Activated naive CD4-positive, alpha-beta T cell treated with Interleukin-2 at 50 U/mL for 16 hours (primary cell): Measurements from ENCODE around the gene PTPRT.

Experiments used
- DNase-seq: peaks from one replicate; pipeline ENCODE4 v3.0.0-alpha.2; 2020

PTPRT gene

DNA sequence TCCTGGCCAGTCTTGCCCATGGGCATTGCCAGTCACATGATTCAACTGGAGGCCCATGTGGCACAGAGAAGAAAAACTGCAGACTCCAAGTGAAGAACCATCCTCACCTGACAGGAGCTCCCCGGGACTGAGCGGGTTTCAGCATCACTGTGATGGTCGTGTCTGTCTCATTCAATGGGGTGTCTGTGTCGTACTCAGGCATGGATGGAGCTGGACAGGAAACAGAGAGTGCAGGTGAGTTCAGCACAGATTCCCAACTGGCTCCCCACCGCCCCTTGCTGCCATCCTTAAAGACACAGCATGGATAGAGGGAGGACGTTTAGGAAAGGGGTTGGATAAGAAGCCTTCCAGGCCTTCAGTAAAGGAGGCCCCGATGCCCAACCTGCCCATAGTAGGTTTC, 839.2 kb downstream of the PTPRT start:
- no peak for DNase-seq

- DNase-seq, result no peak
Measured at GRCh38 chr20:42346189-42347170, 843.2 kb downstream of the PTPRT start.

GRCh38 chr20:42341654-42342053, 848.1 kb downstream of the PTPRT start:
- DNase-seq, result no peak

- no peak for DNase-seq
Measured at GRCh38 chr20:42340368-42340767, 849.3 kb downstream of the PTPRT start.

DNA sequence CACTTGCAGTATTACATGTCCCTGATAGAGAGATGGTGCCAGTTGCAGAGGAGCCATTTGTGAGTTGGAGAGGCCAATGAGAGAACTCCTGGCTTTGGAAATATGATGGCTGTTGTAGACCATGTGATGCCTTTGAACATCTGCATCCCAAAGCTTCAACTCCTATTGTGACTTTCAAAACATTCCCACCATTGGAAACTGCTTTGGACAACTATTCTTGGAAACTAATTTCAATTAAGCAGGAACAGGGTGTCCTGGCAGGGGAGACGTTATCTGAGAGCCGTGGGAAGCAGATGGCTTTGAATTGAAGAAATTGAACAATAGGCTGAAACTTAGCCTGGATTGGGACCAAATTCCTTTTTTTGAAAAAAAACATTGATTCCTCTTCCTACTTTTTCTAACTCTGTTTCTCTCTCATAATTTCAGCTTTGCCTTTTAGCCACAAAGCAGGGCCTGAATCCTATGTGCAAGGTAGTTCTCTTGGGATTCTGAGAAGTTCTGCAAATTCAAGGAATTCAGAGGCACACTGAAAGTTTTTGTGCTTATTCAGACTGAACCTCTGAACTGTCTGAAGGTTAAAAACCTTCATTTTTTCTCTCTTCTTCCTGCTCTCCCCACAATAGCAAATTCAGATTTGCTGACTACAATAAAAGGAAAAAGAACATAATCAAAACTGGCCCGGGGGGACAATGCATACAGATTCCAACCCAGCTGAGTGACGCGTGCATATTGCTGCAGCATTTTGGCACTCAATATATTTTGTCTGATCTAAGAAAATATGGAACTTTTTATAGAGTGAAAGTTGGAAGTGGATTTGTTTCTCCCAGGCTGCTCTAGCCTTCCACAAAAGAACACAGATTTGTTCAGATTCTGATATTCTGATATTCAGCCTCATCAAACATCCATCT, 851.2 kb downstream of the PTPRT start:
- no peak for DNase-seq

DNA sequence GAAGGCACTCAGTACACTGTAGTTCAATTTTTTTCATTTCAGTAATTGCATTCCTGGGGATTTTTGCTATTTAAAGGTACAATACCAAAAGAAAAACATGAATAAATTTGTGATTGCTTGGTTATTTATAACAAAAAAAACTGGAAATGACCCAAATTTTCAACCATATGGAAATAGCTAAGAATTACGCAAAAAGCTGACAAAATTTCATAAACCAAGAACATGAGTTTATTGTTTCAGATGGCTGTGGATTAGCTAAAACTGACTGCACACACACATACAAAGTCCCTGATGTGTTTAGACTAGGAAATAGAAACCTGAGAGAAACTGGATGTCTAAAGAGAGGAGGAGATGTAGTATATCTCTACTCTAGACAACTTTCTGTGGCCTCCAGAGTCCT, 853.1 kb downstream of the PTPRT start:
- no peak for DNase-seq

- no peak for DNase-seq
Measured at GRCh38 chr20:42319252-42320013, 870.3 kb downstream of the PTPRT start.

GRCh38 chr20:42313704-42314103, 876.0 kb downstream of the PTPRT start:
- DNase-seq, result no peak

GRCh38 chr20:42309050-42309449, 880.7 kb downstream of the PTPRT start:
- no peak for DNase-seq

DNA sequence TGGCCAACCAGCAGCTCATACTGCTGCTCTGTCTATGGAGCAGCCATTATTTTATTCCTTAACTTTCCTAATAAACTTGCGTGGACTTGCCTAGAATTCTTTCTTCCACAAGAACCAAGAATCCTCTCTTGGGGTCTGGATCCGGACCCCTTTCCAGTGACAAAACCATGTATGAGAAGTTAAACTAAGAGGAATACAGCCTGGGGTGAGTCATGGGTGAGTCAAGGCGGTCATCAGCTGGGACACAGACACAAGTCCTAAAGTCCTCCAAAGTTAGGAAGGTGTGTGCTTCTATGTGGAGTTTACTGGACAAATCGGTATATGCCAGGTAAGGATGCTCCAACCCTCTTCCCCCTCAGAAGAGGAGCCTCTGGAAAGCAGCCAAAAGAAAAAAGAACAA, 881.5 kb downstream of the PTPRT start:
- DNase-seq, result no peak

DNA sequence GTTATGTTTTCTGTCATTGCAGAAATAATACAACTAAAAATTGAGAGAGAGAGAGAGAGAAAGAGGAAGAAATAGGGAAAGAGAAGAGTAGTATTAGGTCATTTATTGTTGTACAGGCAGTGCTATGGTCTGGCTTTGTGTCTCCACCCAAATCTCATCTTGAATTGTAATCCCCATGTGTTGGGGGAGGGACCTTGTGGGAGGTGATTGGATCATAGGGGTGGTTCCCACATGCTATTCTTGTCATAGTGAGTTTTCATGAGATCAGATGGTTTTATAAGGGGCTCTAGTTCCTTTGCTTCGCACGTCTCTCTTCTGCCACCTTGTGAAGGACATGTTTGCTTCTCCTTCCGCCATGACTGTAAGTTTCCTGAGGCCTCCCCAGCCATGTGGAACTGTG, 894.1 kb downstream of the PTPRT start:
- DNase-seq, result no peak

DNA sequence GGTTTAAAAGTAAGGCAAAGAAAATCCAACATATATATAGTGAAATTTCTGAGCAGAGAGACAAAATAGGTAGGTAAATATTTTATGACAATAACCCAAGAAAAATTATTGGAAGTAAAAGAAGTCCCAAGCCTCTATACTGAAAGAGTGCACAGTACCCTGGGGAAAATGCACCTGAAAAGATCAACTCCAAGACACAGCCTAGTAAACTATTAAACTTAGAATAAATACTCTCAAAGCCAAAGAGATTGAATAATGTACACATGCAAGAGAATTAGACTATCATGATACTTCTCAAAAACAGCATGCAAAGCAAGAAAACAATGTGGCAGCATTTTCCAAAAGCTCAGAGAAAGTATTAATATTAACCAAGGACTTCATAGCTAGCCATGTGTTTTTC, 894.7 kb downstream of the PTPRT start:
- no peak for DNase-seq

- DNase-seq, result no peak
Measured at GRCh38 chr20:42281801-42282200, 907.9 kb downstream of the PTPRT start.

DNA sequence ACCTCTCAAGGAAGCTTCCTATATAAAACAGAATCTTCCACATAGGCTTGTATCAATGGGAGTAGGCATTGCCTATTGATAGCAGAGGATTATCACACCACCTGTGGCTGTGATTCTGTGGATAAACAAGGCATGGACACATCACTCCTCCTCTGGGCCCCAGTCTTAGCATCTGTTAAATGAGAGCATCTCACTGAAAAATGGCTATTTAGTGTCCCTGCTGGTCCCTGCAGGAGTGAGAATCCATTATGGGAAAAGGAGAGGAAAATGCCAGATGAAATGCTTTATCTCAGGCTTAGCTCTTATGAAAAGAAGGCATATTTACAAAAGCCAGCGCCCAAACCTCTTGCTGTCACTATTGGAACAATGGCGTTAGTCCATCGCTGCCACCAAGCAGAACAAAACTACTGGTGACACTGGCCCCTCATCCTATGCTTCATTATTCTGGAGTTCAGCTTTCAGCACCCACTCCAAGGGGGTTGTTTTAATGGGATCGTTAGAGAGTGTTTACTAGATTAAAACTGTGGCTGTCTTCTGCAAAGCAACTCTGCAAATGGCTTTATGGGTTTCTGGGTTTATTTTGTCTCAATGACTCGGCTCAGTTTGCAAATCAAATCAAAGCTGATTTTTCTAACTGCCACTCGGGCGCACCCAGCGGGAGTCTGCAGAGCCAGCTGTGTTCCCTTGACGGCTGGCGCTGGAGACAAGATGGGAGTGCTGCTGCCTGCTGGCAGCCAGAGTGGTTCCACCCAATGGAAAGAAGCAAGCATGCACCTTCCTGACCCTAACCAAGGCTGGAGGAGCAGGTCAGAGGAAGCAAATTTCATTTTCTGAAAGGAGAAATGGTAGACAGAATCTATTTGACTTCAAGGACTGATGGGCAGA, 912.7 kb downstream of the PTPRT start:
- no peak for DNase-seq

GRCh38 chr20:42274986-42275385, 914.7 kb downstream of the PTPRT start:
- DNase-seq, result no peak

DNA sequence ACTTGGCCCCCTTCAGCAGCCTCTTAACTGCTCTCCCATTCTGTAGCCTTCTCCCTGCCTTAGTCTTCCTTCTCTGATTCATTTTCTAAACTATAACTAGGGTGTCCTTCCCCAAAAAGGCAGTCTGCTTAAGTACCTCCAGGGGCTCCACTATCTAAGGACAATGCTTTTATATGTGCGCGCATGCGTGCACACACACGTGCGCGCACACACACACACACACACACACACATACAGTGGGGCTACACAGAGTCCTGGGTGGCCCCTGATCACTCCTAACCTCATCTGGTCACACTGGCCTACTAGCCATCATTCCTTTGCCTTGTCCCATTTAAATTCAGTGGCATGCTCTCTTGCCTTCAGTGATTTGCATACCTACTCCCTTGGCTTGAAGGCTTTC, 917.2 kb downstream of the PTPRT start:
- no peak for DNase-seq

DNA sequence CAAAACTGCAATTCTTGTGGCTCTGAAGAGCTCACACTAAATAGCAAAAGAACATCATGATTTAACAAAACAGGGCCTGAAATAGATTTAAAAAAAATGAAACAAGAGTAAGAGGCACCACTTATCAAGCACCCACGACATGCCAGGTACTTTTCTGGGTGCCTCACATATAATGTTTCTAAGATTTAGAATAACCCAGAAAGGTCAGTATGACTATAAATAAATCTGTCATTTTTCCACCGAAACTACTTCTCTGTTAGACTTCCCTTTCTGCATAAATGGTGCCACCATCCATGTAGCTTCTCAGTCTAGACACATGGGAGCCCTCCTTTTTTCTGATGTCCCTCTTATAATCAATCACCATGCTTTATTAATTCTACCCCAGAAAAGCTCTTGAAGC, 919.2 kb downstream of the PTPRT start:
- DNase-seq, result no peak

GRCh38 chr20:42267793-42268384, 921.8 kb downstream of the PTPRT start:
- no peak for DNase-seq

DNA sequence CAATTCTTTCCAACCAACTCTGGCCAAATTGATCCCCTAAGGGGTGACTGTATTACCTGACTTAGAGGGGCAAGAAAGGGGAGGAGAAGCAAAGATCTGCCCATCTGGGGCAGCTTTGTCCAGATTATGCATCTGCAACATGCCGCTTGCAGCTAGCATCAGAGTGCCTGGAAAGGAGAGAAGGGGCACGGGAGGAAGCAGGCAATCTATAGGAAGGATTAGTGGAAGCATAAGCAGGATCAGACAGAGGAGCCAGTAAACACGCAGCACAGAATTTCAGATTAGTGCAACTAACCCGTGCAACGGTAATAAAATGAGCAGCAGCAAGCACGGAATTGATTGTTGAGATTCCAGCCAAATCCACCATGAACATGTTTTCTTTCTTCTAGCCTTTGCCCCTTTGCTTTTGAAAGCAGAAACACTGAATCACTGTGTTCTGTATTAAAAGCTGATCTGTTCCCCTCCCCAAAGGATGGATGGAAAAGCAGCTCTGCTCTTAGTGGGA, 927.9 kb downstream of the PTPRT start:
- DNase-seq, result no peak

DNA sequence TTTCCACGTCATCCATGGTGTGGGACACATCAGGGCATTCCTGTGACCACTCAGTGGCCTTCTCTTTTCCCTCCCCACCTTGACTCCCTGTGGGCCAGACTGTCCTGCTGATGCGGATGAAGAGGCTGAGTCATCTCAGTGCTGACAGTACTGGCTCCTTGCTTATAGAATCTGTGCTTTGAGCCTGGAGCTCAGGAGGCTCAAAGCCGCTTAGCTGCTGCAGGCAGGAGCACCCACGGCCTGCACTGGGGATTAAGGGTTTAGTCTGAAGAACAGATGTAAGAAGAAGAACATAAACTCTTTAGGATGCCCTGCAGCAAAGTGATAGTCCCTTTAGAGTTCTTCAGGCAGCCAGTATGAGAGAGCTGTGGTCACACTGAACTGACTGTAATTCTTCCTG, 929.5 kb downstream of the PTPRT start:
- DNase-seq, result no peak

- DNase-seq, result no peak
Measured at GRCh38 chr20:42259389-42259788, 930.3 kb downstream of the PTPRT start.
